Common myeloid progenitor, CD34-positive (primary cell): Measurements from ENCODE around the gene SLC35A1.

ENCODE experiments used
- CTCF ChIA-PET: fragments of 350-600 bp; sonication (Branson Sonifier 250); formaldehyde crosslinking; loops from one replicate; lab custom pipeline; 2021; ENCODE audit warnings: antibody characterized with exemption; lab: Charles Lee
- POLR2A ChIA-PET: fragments of 350-600 bp; sonication (Branson Sonifier 250); formaldehyde crosslinking; loops from one replicate; lab custom pipeline; 2021; ENCODE audit warnings: antibody characterized with exemption; lab: Charles Lee
- DNase-seq, 3 donors: peaks; one replicate each; pipeline versions ENCODE4 v3.0.0 to v3.0.0-alpha.2; 2013
- H3K27ac ChIP-seq, 2 experiments: 1 replicate in 1 of 2; 2 replicates in 1 of 2; pipeline ENCODE4 v1.7.0; 2013; ENCODE audit warnings: inconsistent platforms in 2 of 2, low read length in 2 of 2, mild to moderate bottlenecking in 2 of 2, low read depth in 1 of 2, moderate library complexity in 1 of 2; ENCODE audit not compliant: severe bottlenecking in 2 of 2, insufficient read depth in 1 of 2, poor library complexity in 1 of 2
- H3K27me3 ChIP-seq, 5 experiments: replicated peaks in 2 of 5; 1 replicate in 3 of 5; 2 replicates in 2 of 5; pipeline versions ENCODE4 v1.6.1 to v1.7.0; 2013; ENCODE audit warnings: low read length in 4 of 5, mild to moderate bottlenecking in 2 of 5, moderate library complexity in 2 of 5, inconsistent platforms in 1 of 5; ENCODE audit not compliant: insufficient read depth in 5 of 5, control insufficient read depth in 4 of 5
- H3K36me3 ChIP-seq, 4 experiments: 1 replicate in 2 of 4; 2 replicates in 2 of 4; pipeline versions ENCODE4 v1.6.1 to v1.7.0; 2013; ENCODE audit warnings: low read length in 3 of 4, control low read depth in 1 of 4, mild to moderate bottlenecking in 1 of 4; ENCODE audit not compliant: control insufficient read depth in 4 of 4, insufficient read depth in 4 of 4
- H3K4me1 ChIP-seq, 4 experiments: 1 replicate in 3 of 4; 2 replicates in 1 of 4; pipeline versions ENCODE4 v1.6.1 to v1.7.1; 2013; ENCODE audit warnings: low read length in 3 of 4, mild to moderate bottlenecking in 3 of 4, control low read depth in 1 of 4, inconsistent platforms in 1 of 4, moderate library complexity in 1 of 4; ENCODE audit not compliant: control insufficient read depth in 4 of 4, insufficient read depth in 4 of 4; ENCODE audit errors: control extremely low read depth in 1 of 4
- H3K4me3 ChIP-seq, 7 experiments: 1 replicate in 4 of 7; 2 replicates in 3 of 7; pipeline versions ENCODE4 v1.5.1 to v1.7.0; 2013; ENCODE audit warnings: mild to moderate bottlenecking in 7 of 7, low read length in 6 of 7, moderate library complexity in 6 of 7, inconsistent platforms in 2 of 7, low read depth in 2 of 7, control low read depth in 1 of 7; ENCODE audit not compliant: insufficient read depth in 4 of 7, control insufficient read depth in 1 of 7; ENCODE audit errors: extremely low read depth in 1 of 7
- H3K9me3 ChIP-seq, 5 experiments: 1 replicate in 4 of 5; 2 replicates in 1 of 5; pipeline versions ENCODE4 v1.6.1 to v1.7.1; 2013; ENCODE audit warnings: low read length in 4 of 5, mild to moderate bottlenecking in 2 of 5, inconsistent platforms in 1 of 5, low read depth in 1 of 5, moderate library complexity in 1 of 5; ENCODE audit not compliant: control insufficient read depth in 4 of 5, insufficient read depth in 2 of 5; ENCODE audit errors: control extremely low read depth in 1 of 5
- WGBS: methylation state at CpG from one replicate; pipeline ENCODE4 v1.1.5; 2013; ENCODE audit not compliant: insufficient coverage; 5-methylcytosine and 5-hydroxymethylcytosine counted together

SLC35A1 gene

DNA sequence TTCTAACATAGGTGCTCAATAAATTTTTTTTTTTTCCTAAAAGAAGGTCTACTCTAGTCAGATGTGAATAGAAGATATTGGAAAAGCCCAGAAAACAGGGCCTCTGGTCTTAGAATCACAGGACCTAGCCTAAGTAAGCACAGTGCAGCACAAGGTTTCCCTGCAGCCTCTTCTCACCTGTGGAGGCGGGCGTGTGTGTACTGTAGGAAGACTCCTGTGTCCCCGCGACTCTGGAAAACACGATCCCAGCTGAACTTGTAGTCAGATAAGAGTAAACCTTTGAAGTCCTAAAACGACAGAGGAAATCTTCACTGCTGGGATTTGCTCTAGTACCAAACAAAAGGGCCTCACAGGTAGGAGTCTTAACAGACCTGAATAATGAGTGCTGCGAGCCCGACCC is 45.7 kb downstream of the SLC35A1 start:
- H3K27ac ChIP-seq, result no peak overlapping the region
- no peaks in the 10 kb centered on the region for H3K27me3 ChIP-seq
- no peaks in the 10 kb centered on the region for H3K9me3 ChIP-seq
- peaks cover 0 to 5% (median 0%) of the 10 kb centered on the region in 4 experiments for H3K4me1 ChIP-seq
- DNase-seq, result no peak
- 99% methylated on average over 8 of the region's 8 CpGs for WGBS
- H3K36me3 ChIP-seq, result peaks cover 5 to 51% (median 32%) of the 10 kb centered on the region in 4 experiments
- ChIA-PET CTCF (interaction anchor here (1.0 kb wide), 1 partner anchor 69 kb away, joined by 3 read pairs; no protein-coding TSS in a partner anchor), POLR2A (no interaction called here)
- no peak overlapping the region for H3K4me3 ChIP-seq

DNA sequence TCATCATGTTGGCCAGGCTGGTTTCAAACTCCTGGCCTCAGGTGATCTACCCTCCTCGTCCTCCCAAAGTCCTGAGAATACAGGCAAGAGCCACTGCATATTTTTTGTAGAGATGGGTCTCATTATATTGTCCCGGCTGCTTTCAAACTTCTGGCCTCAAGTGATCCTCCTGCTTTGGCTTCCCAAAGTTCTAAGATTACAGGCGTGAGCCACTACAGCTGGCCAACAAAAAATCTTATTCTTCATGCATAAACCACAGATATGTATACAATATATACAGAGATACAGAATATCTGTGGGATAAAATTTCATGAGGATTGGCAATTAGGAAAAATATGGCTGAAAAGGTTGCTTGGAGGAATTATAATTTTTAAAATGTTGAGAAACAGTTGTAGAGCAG is 49.9 kb downstream of the SLC35A1 start:
- Histone ChIP-seq H3K36me3 (peaks cover 5 to 35% (median 20%) of the 10 kb centered on the region in 4 experiments), H3K4me1 (no peaks in the 10 kb centered on the region), H3K27me3 (no peaks in the 10 kb centered on the region), H3K9me3 (no peaks in the 10 kb centered on the region), H3K27ac (no peak overlapping the region), H3K4me3 (no peak overlapping the region)
- no peak for DNase-seq
- POLR2A ChIA-PET, result no interaction called here
- no CpG with 5 or more reads among the region's 3 CpGs for WGBS
- CTCF ChIA-PET, result no interaction called here

DNA sequence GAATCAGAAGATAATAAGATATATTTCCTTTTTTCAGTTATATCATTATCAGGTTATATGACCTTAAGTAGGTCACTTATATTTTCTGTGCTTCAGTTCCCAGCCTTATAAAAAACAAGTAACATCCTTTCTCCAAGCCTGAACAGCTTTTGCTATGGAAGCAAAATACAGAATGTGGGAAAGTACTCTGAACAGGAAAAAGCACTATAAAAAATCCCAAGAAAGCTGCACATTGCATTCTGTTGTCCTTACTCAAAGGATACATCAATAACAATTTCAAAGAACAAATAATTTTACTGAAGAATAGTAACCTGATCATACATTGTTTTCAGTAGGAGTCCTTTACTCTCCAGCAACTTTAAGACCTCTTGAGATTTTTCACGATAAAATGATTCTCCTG is 56.4 kb downstream of the SLC35A1 start:
- CTCF ChIA-PET, result no interaction called here
- Histone ChIP-seq H3K4me3 (no peak overlapping the region), H3K36me3 (peaks cover 11 to 19% (median 15%) of the 10 kb centered on the region in 4 experiments), H3K27ac (no peak overlapping the region), H3K4me1 (no peaks in the 10 kb centered on the region), H3K27me3 (no peaks in the 10 kb centered on the region), H3K9me3 (no peaks in the 10 kb centered on the region)
- no peak for DNase-seq
- WGBS, result 100% methylated on average over 1 of the region's 1 CpG
- POLR2A ChIA-PET, result no interaction called here

DNA sequence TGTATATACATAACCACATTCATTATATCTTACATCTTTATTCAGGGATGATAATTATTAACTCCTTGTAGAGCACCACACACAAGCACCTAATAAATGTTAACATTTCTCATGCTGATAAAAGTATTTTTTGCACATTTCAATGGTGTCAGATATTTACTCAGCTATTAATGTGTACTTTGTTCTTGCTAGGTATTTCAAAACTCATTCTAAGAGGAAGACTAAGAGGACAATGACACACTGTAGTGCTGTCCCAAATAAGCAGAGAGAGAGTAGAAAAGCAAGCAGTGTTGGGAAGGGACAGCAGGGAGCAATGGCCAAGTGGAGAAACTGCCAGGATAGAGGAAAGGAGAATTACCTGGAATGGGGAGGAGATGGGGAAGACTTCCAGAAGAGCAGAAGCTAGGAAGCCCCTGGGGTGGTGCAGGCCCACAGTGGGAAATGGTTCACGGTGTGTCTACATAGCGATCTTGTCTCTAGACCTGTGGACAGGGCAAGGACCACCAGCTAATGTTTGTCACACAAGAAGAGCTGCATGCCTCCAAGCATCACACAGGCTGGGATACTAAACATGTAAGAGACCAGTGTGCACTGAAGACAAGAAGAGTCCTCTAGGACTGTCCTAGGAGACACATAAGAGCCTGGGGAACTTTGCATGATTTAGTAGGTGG is 61.7 kb downstream of the SLC35A1 start:
- H3K27ac ChIP-seq, result no peak overlapping the region
- no peak overlapping the region for H3K4me3 ChIP-seq
- WGBS, result 100% methylated on average over 2 of the region's 2 CpGs
- H3K4me1 ChIP-seq, result peaks cover 6 to 13% (median 10%) of the 10 kb centered on the region in 4 experiments
- peaks cover 14 to 19% (median 16%) of the 10 kb centered on the region in 4 experiments for H3K36me3 ChIP-seq
- H3K27me3 ChIP-seq, result no peaks in the 10 kb centered on the region
- CTCF ChIA-PET, result no interaction called here
- no peak for DNase-seq
- H3K9me3 ChIP-seq, result peaks cover 0 to 3% (median 2%) of the 10 kb centered on the region in 5 experiments
- POLR2A ChIA-PET, result no interaction called here

DNA sequence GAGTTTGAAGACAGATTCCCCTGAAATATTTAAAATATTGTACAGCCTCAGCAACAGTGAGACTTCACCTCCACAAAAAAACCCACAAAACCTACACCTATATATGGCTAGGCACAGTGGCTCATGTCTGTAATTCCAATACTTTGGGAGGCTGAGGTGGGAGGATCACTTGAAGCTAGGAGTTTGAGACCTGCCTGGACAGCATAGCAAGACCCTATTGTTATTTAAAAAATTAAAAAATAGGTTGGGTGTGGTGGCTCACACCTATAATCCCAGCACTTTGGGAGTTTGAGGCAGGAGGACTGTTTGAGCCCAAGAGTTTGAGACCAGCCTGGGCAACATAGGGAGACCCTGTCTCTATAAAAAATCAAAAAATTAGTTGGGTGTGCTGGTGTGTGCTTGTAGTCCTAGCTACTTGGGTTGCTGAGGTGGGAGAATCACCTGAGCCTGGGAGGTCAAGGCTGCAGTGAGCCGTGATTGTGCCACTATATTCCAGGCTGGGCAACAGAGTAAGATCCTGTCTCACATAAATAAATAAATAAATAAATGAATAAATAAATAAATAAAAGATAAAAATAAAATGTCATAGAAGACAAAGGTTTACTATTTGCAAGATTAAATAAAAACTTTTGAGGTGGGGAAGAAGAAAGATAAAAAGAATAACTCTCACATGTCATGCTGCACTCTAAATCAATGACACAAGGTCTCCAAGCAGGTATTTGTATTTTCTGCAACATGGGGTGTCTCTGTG is 65.9 kb downstream of the SLC35A1 start:
- Histone ChIP-seq H3K27ac (no peak overlapping the region), H3K4me3 (no peak overlapping the region), H3K4me1 (peaks cover 6 to 13% (median 10%) of the 10 kb centered on the region in 4 experiments), H3K27me3 (no peaks in the 10 kb centered on the region), H3K36me3 (peaks cover 9 to 31% (median 21%) of the 10 kb centered on the region in 4 experiments), H3K9me3 (peaks cover 4 to 11% (median 6%) of the 10 kb centered on the region in 5 experiments)
- no peak for DNase-seq
- ChIA-PET POLR2A (no interaction called here), CTCF (no interaction called here)
- WGBS, result no CpG with 5 or more reads among the region's 1 CpG

DNA sequence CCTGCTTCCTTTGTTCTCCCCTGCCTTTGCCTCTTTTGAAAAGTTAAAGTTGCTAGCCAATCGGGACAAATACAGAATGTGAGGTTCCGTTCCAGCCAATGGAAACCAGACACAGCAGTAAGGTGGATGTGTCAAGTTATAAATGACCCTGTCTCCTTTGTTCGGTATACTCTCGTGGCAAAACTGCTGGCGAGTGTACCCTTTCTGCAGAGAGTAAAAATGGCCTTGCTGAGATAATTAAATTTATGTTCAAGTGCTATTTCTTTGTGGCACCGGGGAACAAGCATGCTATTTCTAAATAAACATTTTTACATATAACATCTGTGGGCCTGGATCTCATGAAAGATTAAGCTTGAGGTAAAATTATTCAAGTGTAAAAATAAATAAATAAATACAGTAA is 66.8 kb downstream of the SLC35A1 start:
- H3K4me3 ChIP-seq, result no peak overlapping the region
- H3K36me3 ChIP-seq, result peaks cover 7 to 38% (median 23%) of the 10 kb centered on the region in 4 experiments
- ChIA-PET CTCF (no interaction called here), POLR2A (no interaction called here)
- H3K9me3 ChIP-seq, result peaks cover 4 to 11% (median 6%) of the 10 kb centered on the region in 5 experiments
- 100% methylated on average over 4 of the region's 6 CpGs for WGBS
- no peak overlapping the region for H3K27ac ChIP-seq
- peaks cover 6 to 13% (median 10%) of the 10 kb centered on the region in 4 experiments for H3K4me1 ChIP-seq
- no peaks in the 10 kb centered on the region for H3K27me3 ChIP-seq
- no peak for DNase-seq

DNA sequence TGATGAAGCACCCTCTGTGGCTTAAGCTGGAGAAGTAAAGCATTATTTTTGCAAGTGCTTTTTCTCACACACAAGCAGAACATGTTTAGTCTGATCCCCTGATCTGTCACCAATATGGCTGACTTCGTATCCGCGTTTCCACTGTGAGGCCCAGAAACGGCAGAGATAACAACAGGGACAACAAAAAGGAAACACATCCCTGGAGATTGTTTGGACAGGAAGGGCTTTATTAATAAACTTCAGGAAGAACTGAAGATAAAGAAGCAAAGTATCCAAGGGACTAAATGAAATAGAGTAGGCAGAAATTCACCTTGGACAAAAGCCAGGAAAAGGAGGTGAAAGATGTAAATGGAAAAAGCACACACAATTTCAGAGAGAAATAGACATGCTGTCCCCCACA is 67.8 kb downstream of the SLC35A1 start:
- Histone ChIP-seq H3K27ac (no peak overlapping the region), H3K36me3 (peaks cover 7 to 43% (median 27%) of the 10 kb centered on the region in 4 experiments), H3K9me3 (peaks cover 4 to 11% (median 6%) of the 10 kb centered on the region in 5 experiments), H3K4me3 (no peak overlapping the region), H3K27me3 (no peaks in the 10 kb centered on the region), H3K4me1 (peaks cover 6 to 13% (median 10%) of the 10 kb centered on the region in 4 experiments)
- WGBS, result 100% methylated on average over 3 of the region's 4 CpGs
- ChIA-PET CTCF (no interaction called here), POLR2A (no interaction called here)
- DNase-seq, result no peak
